ENCODE results near the gene FKBP2.

DNA sequence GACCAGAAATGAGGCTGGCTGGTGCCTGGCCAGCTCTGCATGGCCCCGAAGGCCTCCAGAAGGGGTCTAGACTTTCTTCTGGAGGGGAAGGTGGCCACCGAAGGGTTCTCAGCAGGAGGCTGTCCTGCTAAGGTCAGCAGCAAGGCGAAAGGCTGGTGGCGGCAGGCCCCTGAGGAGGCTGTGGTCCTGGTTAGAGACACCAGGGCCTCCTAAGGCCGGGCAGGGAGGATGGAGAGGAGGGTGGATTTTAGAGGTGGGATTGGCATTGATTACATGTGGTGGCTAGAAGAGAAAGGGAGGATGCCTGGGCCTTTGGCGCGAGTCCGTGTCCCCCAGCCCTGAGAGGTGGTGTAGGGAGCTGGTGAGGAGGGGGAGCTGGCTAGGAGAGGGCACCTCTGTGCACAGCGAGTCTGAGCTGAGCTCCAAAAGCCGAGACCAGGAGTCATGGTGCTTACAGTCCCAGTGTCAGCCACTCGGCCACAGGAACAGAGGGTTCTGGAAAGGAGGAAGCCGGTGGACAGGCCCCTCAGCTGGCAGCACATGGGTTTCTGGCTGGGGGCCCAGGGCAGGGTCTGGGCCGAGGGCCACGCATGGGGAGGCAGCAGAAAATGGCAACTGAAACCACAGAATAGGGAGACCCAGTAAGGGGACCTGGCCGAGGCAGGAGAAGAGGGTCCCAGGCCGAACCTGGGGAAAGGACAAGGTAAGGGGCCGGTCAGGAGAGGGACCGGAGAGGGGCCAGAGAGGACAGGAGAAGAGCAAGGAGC is 31.9 kb upstream of the FKBP2 start:
- TF ChIP-seq EZH2 (IDR thresholded peaks at IDR 0.05; ENCODE audit: insufficient read depth, low read length): no peak
- TF ChIP-seq, protein P1, sequence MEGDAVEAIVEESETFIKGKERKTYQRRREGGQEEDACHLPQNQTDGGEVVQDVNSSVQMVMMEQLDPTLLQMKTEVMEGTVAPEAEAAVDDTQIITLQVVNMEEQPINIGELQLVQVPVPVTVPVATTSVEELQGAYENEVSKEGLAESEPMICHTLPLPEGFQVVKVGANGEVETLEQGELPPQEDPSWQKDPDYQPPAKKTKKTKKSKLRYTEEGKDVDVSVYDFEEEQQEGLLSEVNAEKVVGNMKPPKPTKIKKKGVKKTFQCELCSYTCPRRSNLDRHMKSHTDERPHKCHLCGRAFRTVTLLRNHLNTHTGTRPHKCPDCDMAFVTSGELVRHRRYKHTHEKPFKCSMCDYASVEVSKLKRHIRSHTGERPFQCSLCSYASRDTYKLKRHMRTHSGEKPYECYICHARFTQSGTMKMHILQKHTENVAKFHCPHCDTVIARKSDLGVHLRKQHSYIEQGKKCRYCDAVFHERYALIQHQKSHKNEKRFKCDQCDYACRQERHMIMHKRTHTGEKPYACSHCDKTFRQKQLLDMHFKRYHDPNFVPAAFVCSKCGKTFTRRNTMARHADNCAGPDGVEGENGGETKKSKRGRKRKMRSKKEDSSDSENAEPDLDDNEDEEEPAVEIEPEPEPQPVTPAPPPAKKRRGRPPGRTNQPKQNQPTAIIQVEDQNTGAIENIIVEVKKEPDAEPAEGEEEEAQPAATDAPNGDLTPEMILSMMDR (IDR thresholded peaks at IDR 0.05; ENCODE audit: insufficient read depth, low read depth, low read length): no peak
